Lower leg skin (tissue), 3 donors: ENCODE data around the gene GIT2.

ENCODE experiments used
- CTCF ChIP-seq, 3 donors: fragments of 450-650 bp; IDR thresholded peaks; one replicate each; pipeline ENCODE4 v1.5.1; 2016; ENCODE audit warnings: antibody characterized with exemption in 3 of 3, mild to moderate bottlenecking in 3 of 3, moderate library complexity in 2 of 3
- POLR2A ChIP-seq, 2 donors: fragments of 450-650 bp; IDR thresholded peaks; one replicate each; pipeline ENCODE4 v1.6.1; 2016 to 2017; ENCODE audit warnings: antibody characterized with exemption in 2 of 2, mild to moderate bottlenecking in 1 of 2, moderate library complexity in 1 of 2

GRCh38 chr12:109946505-109946904 is 49.7 kb downstream of the GIT2 start:
- TF ChIP-seq CTCF (IDR thresholded peaks at IDR 0.05) (no peak), POLR2A (IDR thresholded peaks at IDR 0.05) (no peak)
